Cortex of kidney (tissue), 1 donor: ENCODE data around the gene STOML1.

Experiments used
- DNase-seq: peaks from one replicate; lab custom pipeline; 2025; lab: John Stamatoyannopoulos, UW

STOML1 gene

GRCh38 chr15:73930371-73930770 lies 61.7 kb downstream of the STOML1 start:
- DNase-seq: no peak

- DNase-seq: no peak
Observed at GRCh38 chr15:73928971-73929627, 63.0 kb downstream of the STOML1 start.
